ENCODE results near the gene AMY2B.
"Not testable (repeated sequence)": the region's sequence is repeated elsewhere in the genome, so short reads cannot be mapped to it uniquely, and the experiment has no call there.

The AMY2B gene

DNA sequence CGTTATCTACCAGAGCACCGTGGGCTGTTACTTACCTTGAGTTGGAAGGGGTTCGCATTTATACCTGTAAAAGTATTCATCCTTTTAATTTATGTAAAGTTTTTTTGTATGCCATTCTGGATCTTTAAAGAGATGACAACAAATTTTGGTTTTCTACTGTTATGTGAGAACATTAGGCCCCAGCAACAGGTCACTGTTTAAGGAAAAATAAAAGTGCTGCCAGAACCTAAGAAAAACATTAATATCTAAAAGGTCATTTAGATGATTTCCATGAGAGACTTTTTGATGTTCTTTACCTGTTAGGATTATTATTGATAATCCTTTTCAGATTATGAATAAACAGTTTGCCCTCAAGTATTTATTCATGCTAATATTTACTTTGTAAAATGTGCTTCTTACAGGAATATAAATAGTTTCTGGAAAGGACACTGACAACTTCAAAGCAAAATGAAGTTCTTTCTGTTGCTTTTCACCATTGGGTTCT lies 45.6 kb downstream of the AMY2B start, which contains the start of gene AMY2A:
TSS of gene AMY2A (plus strand) at position 434 of the 484 bp plus-strand sequence. CDS start at position 448, 14 bp downstream.
- DNase-seq (ENCODE audit: low read depth in 2 of 2): not testable (repeated sequence)

DNA sequence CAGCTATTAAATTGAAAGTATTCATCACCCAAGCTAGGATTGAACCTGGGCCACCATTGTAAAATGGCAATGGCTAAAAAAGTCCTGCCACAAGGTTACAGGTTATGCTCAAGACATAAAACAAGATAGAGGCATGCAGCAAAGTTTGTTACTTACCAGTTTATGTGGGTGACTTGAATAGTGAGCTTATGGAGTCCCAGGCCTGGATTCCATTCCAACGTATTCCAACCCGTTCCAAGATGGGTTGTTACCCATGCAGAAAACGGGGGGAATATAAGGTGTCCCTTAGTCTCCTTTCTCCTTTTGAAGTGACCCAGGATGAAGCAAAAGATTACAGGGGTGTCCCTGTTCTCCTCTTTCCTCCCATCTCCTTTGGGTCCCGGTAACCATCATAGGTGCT lies 56.0 kb downstream of the AMY2B start:
- not testable (repeated sequence) for DNase-seq (ENCODE audit: low read depth in 2 of 2)
